Suppressor macrophage treated with lipopolysaccharide for 1 hour (primary cell): ENCODE results near the gene PHGDH.

Experiments
- DNase-seq, 3 donors: peaks; one replicate each; pipeline ENCODE4 v3.0.0-alpha.2; 2020 to 2022

The PHGDH gene

DNA sequence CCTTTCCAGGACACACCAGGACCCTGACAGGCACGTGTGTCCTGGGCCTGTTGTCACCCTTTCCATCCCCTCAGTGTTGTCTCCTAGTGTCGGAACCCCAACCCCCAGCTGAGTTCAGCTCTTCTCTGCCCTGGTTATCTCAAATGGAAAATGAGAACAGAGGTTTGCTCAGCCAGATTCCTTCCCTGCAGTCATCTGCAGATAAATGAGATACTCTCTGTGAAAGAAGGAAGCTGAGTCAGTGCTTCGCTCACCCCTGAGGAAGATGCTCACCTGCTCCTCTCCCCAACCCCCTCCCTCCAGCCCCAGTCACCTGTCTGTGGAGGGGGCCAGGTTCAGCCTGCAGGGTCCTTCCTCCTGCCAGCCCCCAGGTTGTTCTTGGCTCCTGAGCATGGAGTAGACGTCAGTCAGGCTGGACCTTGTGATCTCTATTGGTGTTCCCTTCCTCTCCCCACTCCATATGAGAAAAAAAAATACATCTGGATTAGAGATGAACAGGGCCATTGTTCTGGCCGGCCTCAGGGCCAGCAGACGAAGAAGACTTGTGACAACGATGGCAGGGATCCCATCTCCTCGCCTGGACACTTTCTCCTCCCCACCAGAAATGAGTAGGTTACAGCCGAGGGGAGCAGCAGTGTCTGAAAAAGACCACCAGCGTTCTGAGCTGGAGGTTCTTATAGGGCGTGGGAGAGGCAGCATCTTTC is 20.9 kb downstream of the PHGDH start:
- no peak for DNase-seq

GRCh38 chr1:119733754-119734153 is 22.0 kb downstream of the PHGDH start:
- DNase-seq, result no peak

- no peak for DNase-seq
Observed at GRCh38 chr1:119735217-119735616, 23.5 kb downstream of the PHGDH start.

GRCh38 chr1:119736649-119737039 is 24.9 kb downstream of the PHGDH start:
- DNase-seq, result no peak

- DNase-seq, result no peak
Observed at GRCh38 chr1:119737040-119737682, 25.4 kb downstream of the PHGDH start.

DNA sequence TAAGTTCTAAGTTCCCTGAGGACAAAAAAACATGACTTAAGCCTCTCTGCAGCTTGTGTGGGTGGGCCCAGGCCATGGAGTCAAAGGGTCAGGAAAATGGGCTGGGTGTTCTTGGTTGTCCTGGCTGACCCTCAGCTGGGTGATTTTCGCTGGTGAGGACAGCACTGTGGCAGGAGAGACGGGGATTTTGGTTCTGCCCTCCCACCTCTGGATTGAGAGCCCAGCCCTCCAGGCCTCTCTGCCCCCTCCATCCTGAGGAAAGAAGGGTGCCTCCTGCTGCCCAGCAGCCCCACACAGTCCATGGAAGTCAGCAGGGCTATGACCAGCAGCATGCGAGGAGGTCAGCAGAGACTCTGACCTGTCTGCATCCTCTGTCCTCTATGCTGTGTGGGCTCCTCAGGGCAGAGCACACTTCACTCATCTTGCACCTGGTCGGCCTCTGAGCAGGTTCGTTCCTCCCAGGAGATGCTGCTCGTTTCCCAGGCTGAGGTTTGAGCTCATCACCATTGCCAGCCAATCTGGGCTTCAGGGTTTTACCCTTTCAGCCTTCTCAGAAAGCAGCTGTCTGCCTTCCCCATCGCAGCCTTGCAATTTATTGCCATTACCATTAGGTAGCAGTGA is 26.5 kb downstream of the PHGDH start:
- DNase-seq, result no peak

- DNase-seq, result no peak
Observed at GRCh38 chr1:119739150-119739549, 27.4 kb downstream of the PHGDH start.

- no peak for DNase-seq
Observed at GRCh38 chr1:119740261-119740660, 28.5 kb downstream of the PHGDH start.

DNA sequence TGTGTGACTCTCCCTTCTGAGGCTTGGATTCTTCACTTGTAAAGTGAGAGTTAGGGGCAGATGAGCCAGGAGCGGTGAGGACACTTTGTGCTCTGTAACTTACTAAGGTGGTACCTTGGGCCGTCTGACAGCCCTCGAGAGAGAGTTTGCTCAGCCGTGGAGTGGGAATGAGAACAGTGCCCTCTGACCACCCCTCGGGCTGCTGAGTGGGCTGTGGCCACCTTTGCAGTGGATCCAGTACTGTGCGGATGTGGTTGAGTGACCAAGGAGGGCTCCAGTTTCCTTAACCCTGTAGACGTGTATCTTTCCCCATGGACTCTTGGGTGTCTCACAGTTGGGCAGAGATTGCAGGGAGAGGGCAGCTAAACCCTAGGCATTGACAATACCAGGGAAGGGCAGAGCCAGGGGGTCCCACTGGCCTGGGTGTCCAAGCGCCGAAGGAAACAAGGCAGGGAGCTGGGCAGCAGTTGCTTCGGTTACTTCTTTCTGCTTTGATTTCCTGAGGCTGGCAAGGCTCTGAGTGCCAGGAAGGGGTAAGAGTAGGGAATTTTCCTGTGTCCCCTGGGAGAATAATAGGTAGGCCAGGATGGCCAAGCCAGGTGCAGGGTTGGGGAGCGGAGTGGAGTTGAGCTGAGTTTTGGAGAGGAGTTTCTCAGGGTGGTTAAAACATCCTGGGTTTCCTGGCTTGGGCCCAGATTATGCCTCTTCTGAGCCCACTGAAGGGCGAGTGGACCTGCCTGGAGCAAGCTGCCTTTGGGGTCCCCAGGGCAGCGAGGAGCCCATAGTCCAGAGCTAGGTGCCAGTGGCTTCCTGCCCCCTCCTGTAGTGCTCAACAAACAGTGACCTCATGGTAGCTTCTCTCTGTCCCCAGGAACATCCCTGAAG is 29.4 kb downstream of the PHGDH start:
- DNase-seq, result no peak

DNA sequence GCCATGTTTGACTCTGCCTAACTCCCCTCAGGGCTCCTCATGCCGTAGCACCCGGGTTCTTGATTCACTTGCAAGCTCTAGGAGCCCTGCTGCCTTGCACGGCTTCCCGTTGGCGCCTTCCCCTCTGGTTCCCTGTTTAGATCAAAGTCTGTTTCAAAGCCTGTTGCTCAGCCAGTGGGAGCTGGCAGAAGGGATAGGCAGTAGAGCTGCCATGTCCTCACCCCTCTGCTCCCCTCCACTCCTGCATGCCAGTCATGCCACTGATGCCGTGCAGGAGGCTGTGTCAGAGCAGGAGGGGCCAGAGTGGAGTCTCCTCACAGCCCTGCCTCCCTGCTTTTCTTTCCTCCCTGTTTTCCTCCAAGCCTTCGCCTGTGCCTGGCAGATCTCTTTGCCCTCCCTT is 30.5 kb downstream of the PHGDH start:
- DNase-seq, result no peak

DNA sequence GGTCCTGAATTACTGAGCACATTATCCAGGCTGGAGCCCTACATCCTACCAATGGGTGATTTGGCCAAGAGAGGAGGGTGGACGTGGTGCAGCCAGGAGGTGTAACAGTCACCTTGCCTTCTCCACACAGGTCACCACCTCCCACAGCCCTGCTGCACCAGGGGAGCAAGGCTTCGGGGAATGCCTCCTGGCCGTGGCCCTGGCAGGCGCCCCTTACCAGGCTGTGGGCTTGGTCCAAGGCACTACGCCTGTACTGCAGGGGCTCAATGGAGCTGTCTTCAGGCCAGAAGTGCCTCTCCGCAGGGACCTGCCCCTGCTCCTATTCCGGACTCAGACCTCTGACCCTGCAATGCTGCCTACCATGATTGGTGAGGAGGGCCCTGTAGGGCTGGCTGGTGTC is 30.9 kb downstream of the PHGDH start:
- DNase-seq, result no peak

GRCh38 chr1:119743308-119743707 is 31.6 kb downstream of the PHGDH start:
- DNase-seq, result no peak

GRCh38 chr1:119743776-119744597 is 32.3 kb downstream of the PHGDH start:
- DNase-seq, result peak; percentile 78 to 86 (median 85)

GRCh38 chr1:119744598-119744942 is 32.8 kb downstream of the PHGDH start:
- DNase-seq, result no peak

- DNase-seq, result no peak
Observed at GRCh38 chr1:119745034-119745433, 33.3 kb downstream of the PHGDH start.

DNA sequence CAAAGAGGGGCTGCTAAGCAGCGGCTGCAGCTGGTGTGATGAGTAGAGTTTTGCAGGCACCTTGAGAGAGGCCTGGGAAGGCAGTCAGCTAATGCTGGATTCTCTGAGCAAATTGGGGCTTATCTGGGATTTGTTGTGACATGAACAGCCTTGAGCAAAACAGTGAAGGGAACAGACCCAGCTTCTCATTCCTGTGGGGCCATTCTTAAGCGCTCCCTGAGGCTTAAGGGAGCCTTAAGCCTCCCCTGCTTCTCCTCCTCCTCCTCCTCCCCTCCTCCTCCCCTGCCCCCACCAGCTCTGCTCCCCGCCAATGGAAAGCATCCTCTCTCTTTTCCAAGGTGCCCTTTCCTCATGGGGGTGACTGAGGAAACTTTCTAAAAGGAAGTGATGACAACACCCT is 35.7 kb downstream of the PHGDH start:
- peak in 2 of 3 donors; percentile 27 to 31 for DNase-seq

DNA sequence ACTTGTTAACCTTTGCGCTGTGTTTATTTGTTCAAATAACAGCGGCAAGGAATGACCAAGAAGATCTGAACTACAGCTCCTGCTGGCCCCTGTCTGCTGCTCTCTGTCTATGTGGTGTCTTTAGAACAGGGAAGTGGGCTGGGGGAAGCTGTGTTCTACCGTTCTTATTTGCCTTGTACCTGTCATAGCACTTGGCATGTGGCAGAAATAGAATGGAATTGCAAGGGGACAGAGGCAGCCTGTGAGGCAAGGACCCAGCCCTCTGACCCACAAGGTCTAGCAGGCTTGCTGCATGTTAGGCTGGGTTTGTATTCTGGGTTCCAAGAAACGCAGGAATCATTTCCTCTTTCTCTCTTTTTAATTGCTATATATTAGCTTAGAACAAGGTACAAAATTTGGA is 36.3 kb downstream of the PHGDH start:
- DNase-seq, result no peak

GRCh38 chr1:119752592-119752991 is 40.9 kb downstream of the PHGDH start:
- DNase-seq, result no peak

GRCh38 chr1:119758584-119758983 is 46.9 kb downstream of the PHGDH start:
- no peak for DNase-seq

DNA sequence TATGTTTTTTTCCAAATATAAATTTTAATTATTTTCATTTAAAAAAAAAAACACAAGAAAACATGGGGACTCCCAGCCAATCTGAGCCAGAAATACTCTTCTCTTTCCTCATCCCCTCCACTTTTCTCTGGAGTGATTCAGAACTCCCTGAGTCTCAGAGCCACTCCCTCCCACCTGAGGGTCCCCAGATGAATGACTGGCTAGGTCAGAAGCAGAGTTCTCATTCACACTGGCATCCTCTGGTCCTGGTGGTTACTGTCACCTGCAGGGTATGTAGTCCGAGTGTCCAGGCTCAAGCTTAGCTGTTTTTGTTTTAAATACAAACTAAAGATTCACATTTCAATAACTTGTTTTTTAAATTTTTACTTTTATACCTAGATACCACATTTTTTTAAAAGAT is 50.7 kb downstream of the PHGDH start:
- DNase-seq, result no peak

DNA sequence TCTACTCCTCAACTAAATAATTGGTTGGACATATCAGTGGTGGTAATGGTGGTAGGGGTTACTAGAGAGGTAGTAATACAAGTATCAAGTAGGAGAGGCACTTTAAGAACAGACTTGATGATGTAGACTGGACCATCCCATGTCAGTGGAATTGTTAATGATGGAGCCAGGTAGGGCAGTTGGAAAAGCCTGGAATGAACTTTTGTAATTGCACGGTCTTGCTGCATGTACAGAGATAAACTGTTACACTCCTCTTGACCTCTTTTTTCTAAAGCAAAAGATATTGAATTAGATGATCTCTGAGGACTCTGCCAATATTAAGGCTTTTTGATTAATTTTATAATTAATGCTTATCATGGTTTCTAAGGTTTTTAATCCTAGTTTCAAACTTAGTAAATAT is 51.2 kb downstream of the PHGDH start:
- DNase-seq, result no peak

- DNase-seq, result no peak
Observed at GRCh38 chr1:119764220-119764619, 52.5 kb downstream of the PHGDH start.

DNA sequence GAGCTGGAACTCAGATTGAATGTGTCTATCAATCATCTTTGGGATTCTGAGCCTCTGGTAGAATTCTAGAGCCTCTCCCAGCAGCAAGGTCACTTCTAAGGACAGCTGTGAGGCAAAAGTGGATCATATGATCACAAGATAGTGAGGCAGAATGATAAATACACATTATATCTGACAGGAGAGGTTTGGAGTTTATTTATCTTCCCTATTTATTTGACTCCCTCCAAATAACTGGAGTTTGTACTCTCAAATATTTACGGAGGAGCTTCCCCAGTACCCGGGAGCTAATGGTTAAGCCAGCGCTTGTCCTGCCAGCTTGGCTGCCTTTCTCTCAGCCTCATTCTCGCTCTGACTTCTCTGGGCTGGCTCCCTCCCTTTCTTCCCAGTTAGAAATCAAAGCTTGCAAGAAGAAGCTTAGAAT is 54.6 kb downstream of the PHGDH start:
- no peak for DNase-seq
